ENCODE data around the gene KMT2B.

DNA sequence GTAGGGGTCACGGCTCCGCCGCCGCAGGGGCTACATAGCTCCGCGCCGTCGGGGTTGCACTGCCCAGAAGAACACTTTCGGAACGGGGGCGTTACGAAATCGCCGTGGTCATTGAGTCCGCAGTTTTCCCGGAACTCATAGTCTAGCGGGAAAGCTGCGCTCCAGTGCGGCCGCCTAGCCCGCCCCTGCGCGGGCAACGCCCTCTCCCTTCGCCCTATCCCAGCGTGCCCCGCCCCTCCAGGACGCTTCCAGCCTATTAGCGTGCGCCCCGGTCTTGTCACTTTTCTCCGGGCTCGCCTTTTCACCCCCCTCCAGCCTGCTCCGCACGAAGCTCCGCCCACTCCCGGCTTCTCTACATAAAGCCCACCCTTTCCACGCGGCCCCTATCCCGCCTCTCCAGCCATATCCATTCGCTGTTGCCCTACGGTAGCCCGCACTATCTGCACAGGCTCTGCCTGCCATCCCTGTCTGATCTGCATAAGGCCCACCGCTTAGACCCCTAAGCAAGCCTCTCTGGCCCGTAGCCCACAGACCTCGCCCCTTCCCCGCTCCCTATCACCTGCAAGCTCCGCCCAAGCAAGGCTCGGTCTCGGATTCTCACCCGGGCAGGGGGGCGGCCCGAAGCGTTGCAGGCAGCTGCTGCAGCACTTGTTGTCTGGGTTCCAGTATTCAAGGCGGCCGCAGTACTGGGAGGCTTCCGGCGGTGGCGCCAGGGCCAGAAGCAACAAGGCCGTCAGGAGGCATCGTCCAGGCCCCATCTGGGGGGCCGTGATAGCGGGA lies 22.8 kb downstream of the KMT2B start:
- TF ChIP-seq CTCF (IDR thresholded peaks at IDR 0.05) (peak; percentile 56), EZH2phosphoT487 (IDR thresholded peaks at IDR 0.05) (no peak), EZH2 (IDR thresholded peaks at IDR 0.05) (no peak)
